Measurements from ENCODE around the gene BMP5.

The BMP5 gene

GRCh38 chr6:55705451-55706440, 169.6 kb downstream of the BMP5 start:
- no peak for DNase-seq

GRCh38 chr6:55704421-55704820, 171.0 kb downstream of the BMP5 start:
- DNase-seq = no peak
